K562 (cell line): ENCODE results near the gene CREB3L1. TPM values are rescaled to one million over a fixed set of nuclear protein-coding genes. Genes with fewer than 3 reads are reported as not detected.
A peak's percentile ranks its signal among the peaks of the same experiment; 100 is the strongest.

ENCODE experiments used
- ATAC-seq: fragments of 200-7000 bp; cut with Tn5 transposase; 3 replicates; pipeline ENCODE4 v1.9.1; 2020; ENCODE audit warnings: moderate library complexity
- BruUV-seq: library from RNA; stranded (reverse); fragments of 400-500 nt; replicated peaks from 2 replicates; lab custom pipeline; 2021; lab: Mats Ljungman, UMichigan
- CTCF ChIA-PET: fragments of 300-600 bp; formaldehyde crosslinking; extraction: SDS; loops from one replicate; lab custom pipeline; 2021; ENCODE audit warnings: low intra/inter-chr PET ratio; lab: Yijun Ruan, JAX
- POLR2A ChIA-PET: fragments of 300-600, 350-650 bp; sonication (Branson Sonifier 250); formaldehyde crosslinking; extraction: SDS; loops from one replicate; lab custom pipeline; 2021; ENCODE audit warnings: antibody characterized with exemption, inconsistent platforms; lab: Yijun Ruan, JAX
- DNase-seq, 4 experiments: peaks; one replicate each; pipeline versions ENCODE4 v3.0.0 to v3.0.0-alpha.2; 2011 to 2018; ENCODE audit warnings: low spot score in 3 of 4, mixed read lengths in 3 of 4; ENCODE audit errors: extremely low read depth in 1 of 4
- FAIRE-seq: peaks from 2 replicates; lab custom pipeline; 2011; peaks lifted over from hg19 to GRCh38; lab: Jason Lieb, UNC
- H2AFZ ChIP-seq: 2 replicates; pipeline ENCODE4 v1.6.0; 2011; ENCODE audit warnings: low read depth, low read length, control low read depth, inconsistent platforms
- H3K27ac ChIP-seq: fragments of 200-600 bp; 3 replicates; pipeline ENCODE4 v1.8.0; 2011; ENCODE audit warnings: low read depth, mild to moderate bottlenecking, control low read depth, inconsistent platforms, low read length, moderate library complexity, mixed read lengths; ENCODE audit errors: extremely low read depth
- H3K27me3 ChIP-seq, 2 experiments: fragments of 300-600 bp in 1 of 2; 2 replicates in 1 of 2; 3 replicates in 1 of 2; pipeline versions ENCODE4 v1.6.0 to v1.8.0; 2011; ENCODE audit warnings: inconsistent platforms in 2 of 2, low read length in 2 of 2, mild to moderate bottlenecking in 1 of 2, mixed read lengths in 1 of 2, moderate library complexity in 1 of 2; ENCODE audit not compliant: control insufficient read depth in 2 of 2, insufficient read depth in 2 of 2
- H3K36me3 ChIP-seq: fragments of 300-600 bp; 3 replicates; pipeline ENCODE4 v1.8.0; 2011; ENCODE audit warnings: mild to moderate bottlenecking, low read length, inconsistent platforms; ENCODE audit not compliant: control insufficient read depth, insufficient read depth
- H3K4me1 ChIP-seq, 2 experiments: fragments of 200-600 bp in 1 of 2; replicated peaks in 1 of 2; 2 replicates in 1 of 2; 3 replicates in 1 of 2; pipeline versions ENCODE4 v1.5.1 to v1.8.0; 2011; ENCODE audit warnings: inconsistent platforms in 2 of 2, low read length in 2 of 2, mild to moderate bottlenecking in 1 of 2, mixed read lengths in 1 of 2, moderate library complexity in 1 of 2; ENCODE audit not compliant: control insufficient read depth in 2 of 2, insufficient read depth in 2 of 2
- H3K4me2 ChIP-seq: 2 replicates; pipeline ENCODE4 v1.6.1; 2011; ENCODE audit warnings: low read length, control low read depth, inconsistent platforms, mixed read lengths; ENCODE audit not compliant: insufficient read depth
- H3K4me3 ChIP-seq: fragments of 200-600 bp; sonication (generic), shearing (Covaris generic); 2 replicates; pipeline ENCODE4 v1.5.1; 2016; ENCODE audit warnings: control low read depth, inconsistent platforms
- H3K79me2 ChIP-seq: fragments of 200-600 bp; 3 replicates; pipeline ENCODE4 v1.8.0; 2011; ENCODE audit warnings: low read length, inconsistent platforms; ENCODE audit not compliant: control insufficient read depth, insufficient read depth
- H3K9ac ChIP-seq, 2 experiments: 2 replicates each; pipeline versions ENCODE4 v1.6.0 to v1.6.1; 2011; ENCODE audit warnings: low read depth in 2 of 2, low read length in 2 of 2, control low read depth in 1 of 2, inconsistent platforms in 1 of 2, mild to moderate bottlenecking in 1 of 2, mixed read lengths in 1 of 2; ENCODE audit not compliant: insufficient read depth in 1 of 2
- H3K9me1 ChIP-seq: one replicate; pipeline ENCODE4 v1.6.0; 2011; ENCODE audit warnings: inconsistent platforms, mild to moderate bottlenecking, low read length, moderate library complexity; ENCODE audit not compliant: control insufficient read depth, insufficient read depth
- H3K9me3 ChIP-seq: replicated peaks from 2 replicates; pipeline ENCODE4 v1.5.1; 2011; ENCODE audit warnings: low read depth, low read length, inconsistent platforms; ENCODE audit not compliant: control insufficient read depth, insufficient read depth
- H4K20me1 ChIP-seq: replicated peaks from 2 replicates; pipeline ENCODE4 v1.6.1; 2011; ENCODE audit warnings: low read length, inconsistent platforms, mixed read lengths; ENCODE audit not compliant: control insufficient read depth, insufficient read depth
- CBX2 ChIP-seq: fragments of 200-600 bp; sonication (generic); IDR thresholded peaks from one replicate; pipeline ENCODE4 v1.6.1; 2012; ENCODE audit warnings: mild to moderate bottlenecking, low read length, inconsistent platforms; ENCODE audit not compliant: insufficient read depth, poor library complexity, severe bottlenecking
- DACH1 ChIP-seq: fragments of 450-650 bp; IDR thresholded peaks from 2 replicates; pipeline ENCODE4 v1.6.1; 2018; ENCODE audit not compliant: partially characterized antibody
- KLF13 ChIP-seq: fragments of 450-650 bp; IDR thresholded peaks from 2 replicates; pipeline ENCODE4 v1.6.1; 2016; ENCODE audit warnings: missing genetic modification characterization, low read depth, mild to moderate bottlenecking, missing compliant biosample characterization, moderate library complexity, borderline replicate concordance
- PRPF4 ChIP-seq: fragments of 200-400 bp; formaldehyde crosslinking; IDR thresholded peaks from one replicate; pipeline ENCODE4 v1.6.1; 2017; ENCODE audit warnings: low read length, low read depth, mild to moderate bottlenecking; ENCODE audit not compliant: insufficient read depth, poor library complexity, severe bottlenecking
- RNF2 ChIP-seq: sonication (generic); IDR thresholded peaks from 2 replicates; pipeline ENCODE4 v1.6.1; 2016
- SP1 ChIP-seq: sonication (generic); formaldehyde crosslinking; IDR thresholded peaks from 2 replicates; pipeline ENCODE4 v1.8.1; 2022; ENCODE audit warnings: mild to moderate bottlenecking, missing genetic modification reagents
- STAT5A ChIP-seq: IDR thresholded peaks from 2 replicates; pipeline ENCODE4 v1.6.1; 2012; ENCODE audit warnings: low read length, inconsistent platforms, borderline replicate concordance
- TOE1 ChIP-seq, 2 experiments: fragments of 450-650 bp in 1 of 2; sonication (generic) in 1 of 2; formaldehyde crosslinking in 1 of 2; IDR thresholded peaks; 2 replicates each; pipeline versions ENCODE4 v1.7.1 to v1.8.0; 2016 to 2022; ENCODE audit warnings: borderline replicate concordance in 2 of 2, mild to moderate bottlenecking in 2 of 2, antibody characterized with exemption in 1 of 2, inconsistent platforms in 1 of 2, low read depth in 1 of 2, missing genetic modification reagents in 1 of 2, moderate library complexity in 1 of 2
- ZNF766 ChIP-seq: fragments of 200-800 bp; sonication (Bioruptor generic); conservative IDR thresholded peaks from 2 replicates; pipeline ENCODE4 v1.6.1; 2016; ENCODE audit warnings: missing genetic modification characterization, missing compliant biosample characterization
- WGBS: fragments of 100-300 bp; shearing (Covaris generic); methylation state at CpG from one replicate; pipeline ENCODE4 v1.1.6; 2016; ENCODE audit warnings: low coverage, mixed read lengths; ENCODE audit not compliant: insufficient coverage; ENCODE audit errors: missing lambda C conversion rate; 5-methylcytosine and 5-hydroxymethylcytosine counted together
- in situ Hi-C: fragments of 300-500 bp; cut with MboI; formaldehyde crosslinking; loops from 4 replicates; pipeline ENCODE4 v1.15.0; 2018; ENCODE audit warnings: inconsistent platforms, mixed read lengths
- intact Hi-C: fragments of 100-400 bp; cut with micrococcal nuclease; formaldehyde crosslinking; loops from 2 replicates; pipeline ENCODE4 v1.14.2; 2022
- polyA plus RNA-seq, 8 experiments: library from polyadenylated mRNA; depleted of rRNA in 4 of 8; stranded (reverse) in 5 of 8; unstranded in 3 of 8; fragments of >200 nt; fragmentation: Nextera tagmentation in 2 of 8; fragmentation: Illumina TruSeq in 1 of 8; extraction: Ambion mirVana in 2 of 8; extraction: Trizol in 1 of 8; gene quantifications; 2 replicates each; pipeline versions ENCODE4 v1.2.1 to v1.2.3, GENCODE V29; 2011 to 2014; ENCODE audit warnings: inconsistent platforms in 1 of 8, missing spikeins in 1 of 8
- total RNA-seq, 7 experiments: library from RNA; depleted of rRNA in 6 of 7; stranded (reverse); fragments of >200 nt in 6 of 7; fragmentation: Illumina TruSeq in 2 of 7; extraction: Trizol in 2 of 7; gene quantifications; 2 replicates each; pipeline versions ENCODE4 v1.2.1 to v1.2.3, GENCODE V29; 2011 to 2021; ENCODE audit warnings: low replicate concordance in 1 of 7
- TF ChIP-seq, protein P1 (sequence below): sonication (generic); formaldehyde crosslinking; IDR thresholded peaks from 2 replicates; pipeline ENCODE4 v1.5.0; 2020; ENCODE audit warnings: missing genetic modification reagents
- TF ChIP-seq, protein P2 (sequence below): sonication (generic); formaldehyde crosslinking; IDR thresholded peaks from 2 replicates; pipeline ENCODE4 v1.8.0; 2022; ENCODE audit warnings: mild to moderate bottlenecking, missing genetic modification reagents
- TF ChIP-seq, protein P3 (sequence below): fragments of 200-800 bp; sonication (Bioruptor generic); IDR thresholded peaks from 2 replicates; pipeline ENCODE4 v1.6.1; 2017; ENCODE audit warnings: missing genetic modification characterization, missing compliant biosample characterization
- TF ChIP-seq, protein P4 (sequence below): IDR thresholded peaks from 2 replicates; pipeline ENCODE4 v1.6.1; 2012; ENCODE audit warnings: low read depth, low read length, improper control_type of control experiment, borderline replicate concordance

Gene CREB3L1
- total and polyA plus RNA-seq, 9 of the 15 experiments (the other 6 are each of a cell fraction or from before 2014, with no cell fraction given), result 1.2 to 27.6 (median 3.7) TPM

DNA sequence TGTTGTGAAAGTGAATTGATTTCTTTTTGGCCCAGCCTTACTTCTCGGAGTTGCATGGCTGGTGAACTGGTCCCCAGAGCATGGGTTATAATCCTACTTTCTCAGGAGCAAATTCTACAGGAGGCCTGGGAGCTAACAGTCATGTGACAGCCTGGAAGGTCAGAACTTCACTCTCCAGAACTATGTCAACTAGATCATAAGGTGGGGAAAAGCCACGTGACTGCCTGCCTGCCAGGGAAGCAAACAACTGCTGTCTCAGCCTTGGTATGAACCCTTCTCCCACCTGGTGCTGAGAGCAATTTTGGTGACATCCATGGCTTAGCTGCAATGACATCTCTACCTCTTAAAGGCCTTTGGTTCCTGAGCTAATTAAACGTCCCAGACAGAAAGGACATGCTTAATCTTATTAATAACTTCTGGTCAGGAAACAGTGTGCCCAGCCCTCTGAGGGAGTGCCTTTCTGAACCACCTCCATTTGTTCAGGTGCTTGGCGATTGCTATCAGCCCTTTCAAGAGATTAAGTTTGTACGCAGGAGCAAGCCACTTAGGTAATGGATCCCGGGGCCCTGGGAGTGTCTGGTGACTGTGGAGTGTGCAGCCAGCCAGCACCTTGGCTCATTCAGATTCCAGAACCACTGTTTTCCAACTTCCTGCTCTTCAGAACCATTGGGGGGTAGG is 1.4 kb upstream of the CREB3L1 start (continued):
- TF ChIP-seq, protein P1, sequence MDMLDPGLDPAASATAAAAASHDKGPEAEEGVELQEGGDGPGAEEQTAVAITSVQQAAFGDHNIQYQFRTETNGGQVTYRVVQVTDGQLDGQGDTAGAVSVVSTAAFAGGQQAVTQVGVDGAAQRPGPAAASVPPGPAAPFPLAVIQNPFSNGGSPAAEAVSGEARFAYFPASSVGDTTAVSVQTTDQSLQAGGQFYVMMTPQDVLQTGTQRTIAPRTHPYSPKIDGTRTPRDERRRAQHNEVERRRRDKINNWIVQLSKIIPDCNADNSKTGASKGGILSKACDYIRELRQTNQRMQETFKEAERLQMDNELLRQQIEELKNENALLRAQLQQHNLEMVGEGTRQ, result peak; percentile 47; the same call in 1 of the 2 replicates

DNA sequence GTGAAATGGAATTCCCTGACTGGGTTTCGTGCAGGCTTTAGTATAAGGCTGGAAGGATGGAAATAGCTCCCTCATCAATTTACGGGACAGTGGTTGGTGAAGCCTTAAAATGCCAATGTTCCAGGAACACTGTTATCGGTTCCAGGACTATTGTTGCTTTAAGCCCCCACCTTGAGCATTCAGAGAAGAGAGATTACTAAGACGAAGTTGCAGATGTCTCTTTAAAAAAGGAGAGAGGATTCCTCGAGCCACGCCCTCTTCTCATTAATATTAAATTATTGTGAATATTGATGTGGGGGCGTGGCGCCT is 195 bp upstream of the CREB3L1 start:
- FAIRE-seq (peak; percentile 74), DNase-seq (peak in 1 of 4 experiments; percentile 84), ATAC-seq (no peak)
- H3K27ac ChIP-seq, result no peak overlapping the region; the same call in 2 of the 3 replicates
- H3K9me3 ChIP-seq, result no peaks in the 10 kb centered on the region
- peaks cover 62 to 74% of the 10 kb centered on the region in 2 experiments for H3K4me1 ChIP-seq
- H2AFZ ChIP-seq, result peak overlapping the region; percentile 68; the same call in 1 of the 2 replicates
- no peaks in the 10 kb centered on the region for H3K27me3 ChIP-seq
- CTCF ChIA-PET, result no interaction called here
- POLR2A ChIA-PET, result interaction anchor here (0.6 to 3.3 kb wide), 10 partner anchors 10 to 286 kb away, joined by 3 to 20 read pairs (median 3); no protein-coding TSS in a partner anchor
- BruUV-seq, result no TSS peak
- no peaks in the 10 kb centered on the region for H3K36me3 ChIP-seq
- H3K4me2 ChIP-seq, result peak overlapping the region; percentile 87
- intact Hi-C loops, result no loop called here
- H3K9ac ChIP-seq, result peak overlapping the region; percentile 74 to 93; a peak in 3 of 4 replicates
- 0 out of 2 replicates have a peak, but pooled peaks cover 3% of the 10 kb centered on the region for H4K20me1 ChIP-seq
- in situ Hi-C loops, result no loop called here
- 22% methylated on average over 8 of the region's 8 CpGs for WGBS
- H3K79me2 ChIP-seq, result peaks cover 42% of the 10 kb centered on the region
- no peak for TF ChIP-seq RNF2
- TF ChIP-seq PRPF4, result no peak
- peak; percentile 85; the same call in 1 of the 2 replicates for TF ChIP-seq KLF13 (tag)
- TF ChIP-seq CBX2, result no peak
- no peak for TF ChIP-seq STAT5A
- peak; percentile 59; the same call in 1 of the 2 replicates for TF ChIP-seq SP1 (CRISPR knock-in tag)
- TF ChIP-seq, protein P2, sequence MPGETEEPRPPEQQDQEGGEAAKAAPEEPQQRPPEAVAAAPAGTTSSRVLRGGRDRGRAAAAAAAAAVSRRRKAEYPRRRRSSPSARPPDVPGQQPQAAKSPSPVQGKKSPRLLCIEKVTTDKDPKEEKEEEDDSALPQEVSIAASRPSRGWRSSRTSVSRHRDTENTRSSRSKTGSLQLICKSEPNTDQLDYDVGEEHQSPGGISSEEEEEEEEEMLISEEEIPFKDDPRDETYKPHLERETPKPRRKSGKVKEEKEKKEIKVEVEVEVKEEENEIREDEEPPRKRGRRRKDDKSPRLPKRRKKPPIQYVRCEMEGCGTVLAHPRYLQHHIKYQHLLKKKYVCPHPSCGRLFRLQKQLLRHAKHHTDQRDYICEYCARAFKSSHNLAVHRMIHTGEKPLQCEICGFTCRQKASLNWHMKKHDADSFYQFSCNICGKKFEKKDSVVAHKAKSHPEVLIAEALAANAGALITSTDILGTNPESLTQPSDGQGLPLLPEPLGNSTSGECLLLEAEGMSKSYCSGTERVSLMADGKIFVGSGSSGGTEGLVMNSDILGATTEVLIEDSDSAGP (CRISPR knock-in tag), result peak; percentile 94
- TF ChIP-seq, protein P3, sequence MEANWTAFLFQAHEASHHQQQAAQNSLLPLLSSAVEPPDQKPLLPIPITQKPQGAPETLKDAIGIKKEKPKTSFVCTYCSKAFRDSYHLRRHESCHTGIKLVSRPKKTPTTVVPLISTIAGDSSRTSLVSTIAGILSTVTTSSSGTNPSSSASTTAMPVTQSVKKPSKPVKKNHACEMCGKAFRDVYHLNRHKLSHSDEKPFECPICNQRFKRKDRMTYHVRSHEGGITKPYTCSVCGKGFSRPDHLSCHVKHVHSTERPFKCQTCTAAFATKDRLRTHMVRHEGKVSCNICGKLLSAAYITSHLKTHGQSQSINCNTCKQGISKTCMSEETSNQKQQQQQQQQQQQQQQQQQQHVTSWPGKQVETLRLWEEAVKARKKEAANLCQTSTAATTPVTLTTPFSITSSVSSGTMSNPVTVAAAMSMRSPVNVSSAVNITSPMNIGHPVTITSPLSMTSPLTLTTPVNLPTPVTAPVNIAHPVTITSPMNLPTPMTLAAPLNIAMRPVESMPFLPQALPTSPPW (CRISPR knock-in tag), result no peak
- 0 out of 2 replicates have a peak, but pooled peaks have one; percentile 16 for TF ChIP-seq TOE1 (IDR thresholded peaks at IDR 0.05; ENCODE audit: borderline replicate concordance)
- TF ChIP-seq TOE1 (CRISPR knock-in tag; IDR thresholded peaks at IDR 0.05; ENCODE audit: borderline replicate concordance, low read depth), result no peak
- TF ChIP-seq ZNF766, result no peak
- TF ChIP-seq DACH1, result peak; percentile 92
- TF ChIP-seq, protein P4, sequence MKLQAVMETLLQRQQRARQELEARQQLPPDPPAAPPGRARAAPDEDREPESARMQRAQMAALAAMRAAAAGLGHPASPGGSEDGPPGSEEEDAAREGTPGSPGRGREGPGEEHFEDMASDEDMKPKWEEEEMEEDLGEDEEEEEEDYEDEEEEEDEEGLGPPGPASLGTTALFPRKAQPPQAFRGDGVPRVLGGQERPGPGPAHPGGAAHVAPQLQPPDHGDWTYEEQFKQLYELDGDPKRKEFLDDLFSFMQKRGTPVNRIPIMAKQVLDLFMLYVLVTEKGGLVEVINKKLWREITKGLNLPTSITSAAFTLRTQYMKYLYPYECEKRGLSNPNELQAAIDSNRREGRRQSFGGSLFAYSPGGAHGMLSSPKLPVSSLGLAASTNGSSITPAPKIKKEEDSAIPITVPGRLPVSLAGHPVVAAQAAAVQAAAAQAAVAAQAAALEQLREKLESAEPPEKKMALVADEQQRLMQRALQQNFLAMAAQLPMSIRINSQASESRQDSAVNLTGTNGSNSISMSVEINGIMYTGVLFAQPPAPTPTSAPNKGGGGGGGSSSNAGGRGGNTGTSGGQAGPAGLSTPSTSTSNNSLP, result peak; percentile 97
- H3K4me3 ChIP-seq, result peak overlapping the region; percentile 72
- no peaks in the 10 kb centered on the region for H3K9me1 ChIP-seq
